Stimulated activated naive B cell treated with anti-CD40 and anti-IgM and Interleukin-4, amounts not matched to agents 10 μg/mL and 1 μg/mL and 100 μg/mL, for 72 hours (primary cell): ENCODE results near the gene CPNE5.
A peak's percentile ranks its signal among the peaks of the same experiment; 100 is the strongest.

Source experiments
- ATAC-seq, 2 donors: fragments of 150-1000 bp; cut with Tn5 transposase; replicated peaks; 2 replicates each; pipeline ENCODE4 v1.10.0; 2021; ENCODE audit warnings: moderate library complexity in 1 of 2
- DNase-seq: peaks from one replicate; pipeline ENCODE4 v3.0.0; 2021
- H3K27ac Mint-ChIP-seq: one replicate; pipeline ENCODE4 v1.8.0; 2022; ENCODE audit warnings: mild to moderate bottlenecking, mixed read lengths
- H3K27me3 Mint-ChIP-seq, 2 donors: one replicate each; pipeline ENCODE4 v1.8.0; 2022; ENCODE audit warnings: mixed read lengths in 2 of 2
- H3K36me3 Mint-ChIP-seq, 2 donors: one replicate each; pipeline ENCODE4 v1.8.0; 2022; ENCODE audit warnings: mixed read lengths in 2 of 2, mild to moderate bottlenecking in 1 of 2
- H3K4me1 Mint-ChIP-seq, 2 donors: one replicate each; pipeline ENCODE4 v1.8.0; 2022; ENCODE audit warnings: mixed read lengths in 2 of 2, mild to moderate bottlenecking in 1 of 2
- H3K4me3 Mint-ChIP-seq, 2 donors: one replicate each; pipeline ENCODE4 v1.8.0; 2022; ENCODE audit warnings: mild to moderate bottlenecking in 2 of 2, mixed read lengths in 2 of 2, moderate library complexity in 1 of 2
- H3K9me3 Mint-ChIP-seq, 2 donors: one replicate each; pipeline ENCODE4 v1.8.0; 2022; ENCODE audit warnings: mixed read lengths in 2 of 2, mild to moderate bottlenecking in 1 of 2

Gene CPNE5

GRCh38 chr6:36772397-36772796, 66.8 kb downstream of the CPNE5 start:
- Mint-ChIP-seq H3K36me3 (no peaks in the 10 kb centered on the region), H3K27me3 (peaks cover 23 to 47% of the 10 kb centered on the region in 2 donors), H3K4me1 (peaks cover 17 to 37% of the 10 kb centered on the region in 2 donors), H3K27ac (no peak overlapping the region), H3K4me3 (no peak overlapping the region), H3K9me3 (no peaks in the 10 kb centered on the region)
- DNase-seq (no peak), ATAC-seq (no peak)

DNA sequence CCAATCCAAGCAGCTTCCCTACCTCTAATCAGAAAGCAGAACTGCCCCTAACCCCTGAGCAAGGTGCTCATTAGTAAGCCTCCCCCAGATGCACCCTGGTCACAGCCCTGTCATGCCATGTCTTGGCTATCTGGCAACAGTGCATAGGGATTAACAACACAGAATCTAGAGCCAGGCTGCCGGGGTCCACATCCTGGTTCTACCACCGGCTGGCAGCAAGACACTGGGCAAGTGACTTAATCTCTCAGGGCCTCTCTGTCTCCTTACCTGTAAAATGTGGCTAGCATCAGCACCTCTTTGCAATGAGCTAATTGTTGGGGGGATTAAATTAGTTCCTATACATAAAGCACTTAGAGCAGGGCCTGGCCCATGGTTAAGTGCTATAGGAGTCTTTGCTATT, 68.1 kb downstream of the CPNE5 start:
- Mint-ChIP-seq H3K27ac (no peak overlapping the region), H3K27me3 (peaks cover 13 to 36% of the 10 kb centered on the region in 2 donors), H3K36me3 (no peaks in the 10 kb centered on the region), H3K4me3 (no peak overlapping the region), H3K4me1 (peaks cover 19 to 38% of the 10 kb centered on the region in 2 donors), H3K9me3 (no peaks in the 10 kb centered on the region)
- ATAC-seq = no peak
- DNase-seq = no peak

DNA sequence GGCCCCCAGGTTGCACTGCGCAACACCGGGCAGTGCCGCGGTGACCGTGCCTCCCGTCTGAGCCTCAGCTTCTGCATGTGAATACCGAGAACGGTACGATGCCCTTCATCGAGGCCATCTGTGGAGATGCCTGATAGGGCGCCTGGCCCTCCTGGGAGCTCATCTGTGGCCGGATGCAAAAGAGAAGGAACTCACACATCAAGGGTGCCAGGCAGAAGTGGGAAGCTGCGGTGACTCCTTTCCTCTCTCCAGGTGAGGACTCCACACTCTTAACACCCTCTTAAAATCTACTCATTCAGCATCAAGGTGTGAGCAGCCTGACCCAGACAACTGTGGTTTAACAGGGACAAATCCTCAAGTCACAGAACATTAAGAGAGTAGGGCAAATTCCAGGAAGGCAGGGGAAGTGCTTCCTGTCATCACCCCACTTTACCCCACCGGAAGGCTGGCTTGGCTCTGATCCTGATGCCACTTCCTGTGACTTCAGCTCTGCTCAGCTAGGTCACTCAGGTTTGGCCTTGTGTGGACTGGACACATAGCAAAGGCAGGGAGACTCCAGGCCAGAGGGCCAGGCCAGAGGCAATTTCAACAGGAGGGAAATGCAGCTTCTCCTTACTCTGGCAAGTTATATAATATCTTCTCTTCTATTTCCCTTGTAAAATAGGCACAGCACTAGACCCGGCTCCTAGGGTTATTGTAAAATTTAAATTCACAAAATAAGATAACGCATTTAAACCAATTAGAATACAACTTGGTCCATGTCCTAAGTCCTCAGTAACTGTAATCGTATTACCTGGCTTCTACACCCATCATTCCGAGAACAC, 69.4 kb downstream of the CPNE5 start:
- Mint-ChIP-seq H3K36me3 (no peaks in the 10 kb centered on the region), H3K4me3 (no peak overlapping the region), H3K4me1 (peaks cover 30 to 49% of the 10 kb centered on the region in 2 donors), H3K27me3 (peaks cover 8 to 25% of the 10 kb centered on the region in 2 donors), H3K9me3 (no peaks in the 10 kb centered on the region), H3K27ac (peak overlapping the region; percentile 39)
- DNase-seq (no peak), ATAC-seq (peak; percentile 22 to 26)

DNA sequence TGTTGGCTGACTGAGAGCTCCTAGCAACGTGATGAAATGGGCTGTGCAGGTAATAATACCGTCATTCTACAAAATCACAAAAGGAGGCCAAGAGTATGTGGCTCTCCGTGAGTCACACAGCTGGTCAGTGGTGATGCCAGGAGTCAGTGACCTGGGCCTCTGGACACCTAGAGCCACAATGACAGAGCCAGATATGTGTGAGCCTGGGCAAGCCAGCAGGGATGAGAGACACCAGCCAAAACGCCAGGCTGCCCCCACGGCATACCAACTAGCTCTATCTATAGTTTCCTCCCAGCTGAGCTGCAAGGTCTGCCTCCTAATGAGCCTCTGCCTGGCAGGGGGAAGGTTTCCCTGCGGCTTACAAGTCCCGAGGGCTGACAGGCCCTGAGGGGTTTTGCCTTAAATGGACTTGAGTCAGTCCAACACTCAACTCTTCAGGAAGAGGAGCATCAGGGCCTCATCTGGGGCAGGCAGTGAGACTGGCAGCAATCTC, 70.0 kb downstream of the CPNE5 start:
- Mint-ChIP-seq H3K9me3 (no peaks in the 10 kb centered on the region), H3K4me1 (peaks cover 32 to 53% of the 10 kb centered on the region in 2 donors), H3K27ac (peak overlapping the region; percentile 39), H3K4me3 (no peak overlapping the region), H3K27me3 (peaks cover 4 to 18% of the 10 kb centered on the region in 2 donors), H3K36me3 (no peaks in the 10 kb centered on the region)
- DNase-seq = no peak
- peak in 1 of 2 donors; percentile 6 for ATAC-seq

DNA sequence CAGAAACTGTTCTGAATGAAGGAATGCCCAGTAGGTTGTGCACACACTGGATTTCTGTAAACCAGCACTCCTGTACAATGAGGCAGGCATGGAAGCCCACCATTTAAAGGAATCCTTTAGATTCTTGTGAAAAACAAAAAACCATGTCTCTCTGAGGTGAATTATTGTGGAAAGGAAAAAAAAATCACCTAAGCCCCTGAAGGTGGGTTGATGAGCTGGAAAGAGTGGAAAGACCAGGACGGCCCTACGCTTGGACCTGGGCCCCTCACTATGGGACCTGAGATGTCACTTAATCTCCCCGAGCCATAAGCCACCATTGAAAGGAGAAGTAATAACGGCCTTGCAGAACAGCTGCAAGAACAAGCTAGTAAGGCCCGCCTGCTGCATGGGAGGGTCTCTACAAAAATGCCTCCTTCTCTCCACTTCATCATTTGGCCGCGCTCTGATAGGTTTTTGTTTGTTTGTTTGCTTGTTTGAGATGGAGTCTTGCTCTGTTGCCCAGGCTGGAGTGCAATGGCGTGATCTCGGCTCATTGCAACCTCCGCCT, 72.8 kb downstream of the CPNE5 start:
- Mint-ChIP-seq H3K27ac (peak overlapping the region; percentile 28), H3K4me3 (no peak overlapping the region), H3K36me3 (no peaks in the 10 kb centered on the region), H3K9me3 (no peaks in the 10 kb centered on the region), H3K4me1 (peaks cover 32 to 53% of the 10 kb centered on the region in 2 donors), H3K27me3 (no peaks in the 10 kb centered on the region)
- ATAC-seq (peak; percentile 23 to 31), DNase-seq (no peak)

- DNase-seq (peak; percentile 75), ATAC-seq (peak; percentile 95)
- Mint-ChIP-seq H3K27ac (no peak overlapping the region), H3K27me3 (no peaks in the 10 kb centered on the region), H3K4me3 (no peak overlapping the region), H3K4me1 (peaks cover 32 to 53% of the 10 kb centered on the region in 2 donors), H3K36me3 (no peaks in the 10 kb centered on the region), H3K9me3 (no peaks in the 10 kb centered on the region)
Measured at GRCh38 chr6:36765594-36766398, 73.4 kb downstream of the CPNE5 start.

DNA sequence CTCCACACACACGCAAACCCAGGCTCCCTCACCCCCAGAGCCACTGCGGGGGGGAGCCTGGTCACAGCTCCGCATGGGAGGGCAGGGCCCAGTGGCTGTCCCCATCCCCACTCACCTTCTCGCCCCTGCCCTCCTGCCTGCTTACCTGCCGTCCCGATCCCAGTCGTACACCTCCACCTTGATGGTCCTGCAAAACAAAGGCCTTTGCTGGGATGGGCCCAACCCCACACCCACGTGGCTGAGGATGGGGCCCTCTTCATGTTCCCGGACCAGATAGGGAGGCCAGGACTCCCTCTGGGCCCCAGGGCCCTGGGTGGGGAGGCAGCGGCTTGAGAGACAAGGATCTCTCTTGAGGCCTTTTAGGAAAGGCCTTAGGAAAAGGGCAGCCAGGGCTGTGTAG, 74.1 kb downstream of the CPNE5 start:
- peaks cover 32 to 52% of the 10 kb centered on the region in 2 donors for H3K4me1 Mint-ChIP-seq
- H3K4me3 Mint-ChIP-seq = no peak overlapping the region
- H3K36me3 Mint-ChIP-seq = no peaks in the 10 kb centered on the region
- ATAC-seq (no peak), DNase-seq (no peak)
- H3K27ac Mint-ChIP-seq = no peak overlapping the region
- no peaks in the 10 kb centered on the region for H3K27me3 Mint-ChIP-seq
- no peaks in the 10 kb centered on the region for H3K9me3 Mint-ChIP-seq

- DNase-seq = no peak
- H3K27me3 Mint-ChIP-seq = no peaks in the 10 kb centered on the region
- no peak overlapping the region for H3K4me3 Mint-ChIP-seq
- H3K36me3 Mint-ChIP-seq = no peaks in the 10 kb centered on the region
- no peaks in the 10 kb centered on the region for H3K9me3 Mint-ChIP-seq
- H3K27ac Mint-ChIP-seq = no peak overlapping the region
- H3K4me1 Mint-ChIP-seq = peaks cover 37 to 56% of the 10 kb centered on the region in 2 donors
- ATAC-seq = no peak
Measured at GRCh38 chr6:36762123-36762522, 77.1 kb downstream of the CPNE5 start.

DNA sequence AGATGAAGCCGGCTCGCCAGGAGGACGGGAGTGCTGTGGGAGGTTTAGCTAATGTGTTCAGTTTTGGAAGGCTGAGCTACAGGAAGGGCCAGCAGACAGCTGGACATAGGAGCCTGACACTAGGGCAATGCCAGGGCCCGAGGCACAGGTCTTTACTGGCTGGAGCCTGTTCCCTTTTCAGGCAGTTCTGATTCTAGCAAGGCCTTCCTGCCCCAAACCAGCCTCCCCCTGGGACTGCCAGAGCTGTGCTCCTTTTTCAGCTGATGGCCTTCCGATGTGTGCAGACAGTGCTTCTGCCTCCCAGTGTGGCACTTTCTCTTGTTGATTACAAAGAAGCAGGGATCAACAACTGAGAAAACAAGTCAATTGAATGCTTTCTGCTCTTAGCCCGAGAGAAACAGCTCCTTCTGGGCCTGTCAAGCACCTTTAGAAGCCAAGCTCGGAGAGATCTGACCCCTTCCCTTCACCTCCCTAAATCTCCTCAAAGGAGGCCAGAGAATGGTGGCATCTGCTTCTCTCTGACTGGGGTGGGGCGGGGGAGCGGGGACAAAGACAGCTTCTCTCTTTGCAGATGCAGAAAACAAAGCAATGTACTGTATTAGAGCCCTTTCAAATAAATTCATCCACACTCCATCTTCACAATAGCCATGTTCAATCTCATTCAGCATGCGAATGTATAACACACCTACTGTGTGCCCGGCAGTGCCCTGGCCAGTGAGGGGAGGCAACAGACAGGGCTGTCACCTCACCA, 78.4 kb downstream of the CPNE5 start:
- Mint-ChIP-seq H3K4me3 (no peak overlapping the region), H3K9me3 (no peaks in the 10 kb centered on the region)

DNA sequence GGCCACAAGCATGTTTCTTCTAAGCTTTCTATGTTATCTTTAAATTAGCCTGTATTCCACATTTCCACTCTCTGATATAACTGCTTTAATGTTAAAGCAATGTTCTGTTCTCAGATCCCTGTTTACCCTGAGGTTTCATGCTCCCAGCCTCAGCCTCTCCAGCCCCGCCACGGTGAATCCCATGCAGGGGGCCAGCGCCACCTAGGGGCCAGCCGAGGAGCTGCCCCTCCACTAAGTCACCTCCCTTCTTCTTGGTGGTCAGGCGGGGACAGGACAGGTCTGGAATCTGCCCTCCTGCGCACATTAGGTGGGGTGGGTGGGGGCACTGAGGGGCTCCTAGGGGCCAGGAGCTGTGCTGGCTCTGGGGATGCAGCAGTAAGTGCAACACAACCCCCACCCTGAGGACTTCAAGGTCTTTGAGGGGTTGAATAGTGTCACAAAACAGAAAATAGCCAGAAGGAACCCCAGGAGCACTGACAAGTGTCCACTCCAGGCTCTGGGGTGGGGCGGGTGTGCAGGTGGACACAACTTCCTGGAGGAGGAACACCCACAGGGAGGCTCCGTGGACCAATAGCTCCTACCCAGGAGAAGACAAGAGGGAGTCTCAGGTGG, 80.0 kb downstream of the CPNE5 start:
- H3K4me3 Mint-ChIP-seq = no peak overlapping the region
- peaks cover 49 to 58% of the 10 kb centered on the region in 2 donors for H3K4me1 Mint-ChIP-seq
- no peaks in the 10 kb centered on the region for H3K9me3 Mint-ChIP-seq
- H3K27me3 Mint-ChIP-seq = no peaks in the 10 kb centered on the region
- ATAC-seq (peak; percentile 56 to 65), DNase-seq (peak; percentile 74)
- no peaks in the 10 kb centered on the region for H3K36me3 Mint-ChIP-seq
- H3K27ac Mint-ChIP-seq = no peak overlapping the region

More for the DNA sequence above, 78.4 kb downstream of the CPNE5 start:
- ATAC-seq (no peak), DNase-seq (no peak)
- H3K4me1 Mint-ChIP-seq = peaks cover 44 to 57% of the 10 kb centered on the region in 2 donors
- no peak overlapping the region for H3K27ac Mint-ChIP-seq
- H3K27me3 Mint-ChIP-seq = no peaks in the 10 kb centered on the region
- no peaks in the 10 kb centered on the region for H3K36me3 Mint-ChIP-seq

DNA sequence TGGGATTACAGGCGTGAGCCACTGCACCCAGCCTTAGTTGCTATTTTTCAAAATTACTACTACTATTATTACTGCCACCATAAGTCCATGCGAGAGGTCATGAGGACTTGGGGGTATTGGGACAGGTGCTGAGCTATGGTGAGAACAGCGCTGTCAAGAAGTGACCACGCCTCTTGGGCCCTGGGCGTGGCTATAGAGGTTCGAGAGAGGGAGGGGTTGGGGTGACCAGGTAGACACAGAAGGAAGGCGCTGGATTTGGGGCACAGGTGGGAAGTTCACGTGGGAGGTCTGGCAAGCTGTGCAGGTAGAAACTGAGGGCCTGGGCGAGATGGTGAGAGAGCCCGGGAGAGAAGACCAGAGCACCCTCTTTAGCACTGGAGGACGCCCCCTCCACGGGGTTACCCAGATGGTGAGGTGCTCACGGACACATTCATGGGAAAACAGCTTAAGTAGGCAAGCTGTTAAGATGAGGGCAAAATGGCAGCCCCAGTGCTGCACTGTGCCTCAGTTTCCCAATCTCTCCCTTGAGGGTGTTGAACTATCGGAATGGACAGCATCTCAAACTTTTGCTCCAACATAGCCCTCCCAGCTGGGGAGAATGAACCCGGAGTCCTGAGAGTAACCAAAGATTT, 80.6 kb downstream of the CPNE5 start:
- Mint-ChIP-seq H3K27me3 (no peaks in the 10 kb centered on the region), H3K4me3 (no peak overlapping the region), H3K36me3 (no peaks in the 10 kb centered on the region), H3K9me3 (no peaks in the 10 kb centered on the region), H3K27ac (peak overlapping the region; percentile 10), H3K4me1 (peaks cover 55 to 64% of the 10 kb centered on the region in 2 donors)
- ATAC-seq = no peak
- DNase-seq = no peak

DNA sequence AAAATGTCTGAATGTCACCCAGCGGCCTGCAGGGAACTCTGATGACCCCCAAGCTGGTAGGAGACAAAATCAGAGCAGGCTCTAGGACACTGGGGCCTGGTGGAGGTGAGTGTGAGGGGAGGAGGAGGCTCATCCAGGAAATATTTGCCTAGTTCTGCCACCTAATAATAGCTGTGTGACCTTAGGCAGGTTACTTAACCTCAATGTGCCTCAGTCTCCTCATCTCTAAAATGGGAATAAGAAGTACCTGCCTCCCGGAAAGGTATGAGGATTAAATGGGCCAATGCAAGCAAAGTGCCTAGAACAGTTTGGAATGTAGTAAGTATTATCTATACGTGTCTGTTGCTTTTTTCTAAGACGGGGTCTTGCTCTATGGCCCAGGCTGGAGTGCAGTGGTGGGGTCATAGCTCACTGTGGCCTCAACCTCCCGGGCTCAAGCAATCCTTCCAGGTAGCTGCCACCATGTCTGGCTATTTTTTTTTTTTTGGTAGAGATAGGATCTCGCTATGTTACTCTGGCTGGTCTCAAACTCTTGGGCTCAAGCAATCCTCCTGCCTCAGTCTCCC, 81.2 kb downstream of the CPNE5 start:
- H3K4me3 Mint-ChIP-seq = no peak overlapping the region
- H3K4me1 Mint-ChIP-seq = peaks cover 60 to 70% of the 10 kb centered on the region in 2 donors
- no peaks in the 10 kb centered on the region for H3K27me3 Mint-ChIP-seq
- no peaks in the 10 kb centered on the region for H3K9me3 Mint-ChIP-seq
- no peak for ATAC-seq
- H3K27ac Mint-ChIP-seq = peak overlapping the region; percentile 65
- no peaks in the 10 kb centered on the region for H3K36me3 Mint-ChIP-seq
- no peak for DNase-seq

DNA sequence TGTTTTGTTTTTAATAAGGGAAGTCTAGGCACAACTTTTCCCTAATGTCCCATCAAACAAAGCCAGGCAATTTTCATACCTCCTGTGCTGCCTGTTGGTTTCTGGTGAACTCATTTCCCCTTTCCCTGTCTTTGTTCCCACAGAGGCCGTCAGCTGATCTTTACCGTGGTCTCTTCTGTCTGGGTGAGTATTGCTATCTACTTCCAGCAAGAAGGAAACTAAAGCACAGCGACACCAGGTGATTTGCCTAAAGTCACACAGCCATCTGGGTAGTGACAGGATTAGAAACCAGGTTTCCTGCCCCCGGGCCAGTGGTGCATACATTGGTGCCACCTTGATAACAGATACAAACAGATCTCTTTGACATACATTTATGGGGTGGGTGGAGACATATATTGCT, 82.0 kb downstream of the CPNE5 start:
- H3K27ac Mint-ChIP-seq = peak overlapping the region; percentile 65
- H3K9me3 Mint-ChIP-seq = no peaks in the 10 kb centered on the region
- H3K36me3 Mint-ChIP-seq = no peaks in the 10 kb centered on the region
- H3K27me3 Mint-ChIP-seq = no peaks in the 10 kb centered on the region
- peak overlapping the region; percentile 15 to 69 for H3K4me3 Mint-ChIP-seq
- DNase-seq = peak; percentile 41
- H3K4me1 Mint-ChIP-seq = peaks cover 68 to 78% of the 10 kb centered on the region in 2 donors
- peak; percentile 21 to 22 for ATAC-seq
